Measurements from ENCODE around the gene TUBB3.
A peak's percentile ranks its signal among the peaks of the same experiment; 100 is the strongest.
"Not testable (repeated sequence)": the region's sequence is repeated elsewhere in the genome, so short reads cannot be mapped to it uniquely, and the experiment has no call there.

The TUBB3 gene

DNA sequence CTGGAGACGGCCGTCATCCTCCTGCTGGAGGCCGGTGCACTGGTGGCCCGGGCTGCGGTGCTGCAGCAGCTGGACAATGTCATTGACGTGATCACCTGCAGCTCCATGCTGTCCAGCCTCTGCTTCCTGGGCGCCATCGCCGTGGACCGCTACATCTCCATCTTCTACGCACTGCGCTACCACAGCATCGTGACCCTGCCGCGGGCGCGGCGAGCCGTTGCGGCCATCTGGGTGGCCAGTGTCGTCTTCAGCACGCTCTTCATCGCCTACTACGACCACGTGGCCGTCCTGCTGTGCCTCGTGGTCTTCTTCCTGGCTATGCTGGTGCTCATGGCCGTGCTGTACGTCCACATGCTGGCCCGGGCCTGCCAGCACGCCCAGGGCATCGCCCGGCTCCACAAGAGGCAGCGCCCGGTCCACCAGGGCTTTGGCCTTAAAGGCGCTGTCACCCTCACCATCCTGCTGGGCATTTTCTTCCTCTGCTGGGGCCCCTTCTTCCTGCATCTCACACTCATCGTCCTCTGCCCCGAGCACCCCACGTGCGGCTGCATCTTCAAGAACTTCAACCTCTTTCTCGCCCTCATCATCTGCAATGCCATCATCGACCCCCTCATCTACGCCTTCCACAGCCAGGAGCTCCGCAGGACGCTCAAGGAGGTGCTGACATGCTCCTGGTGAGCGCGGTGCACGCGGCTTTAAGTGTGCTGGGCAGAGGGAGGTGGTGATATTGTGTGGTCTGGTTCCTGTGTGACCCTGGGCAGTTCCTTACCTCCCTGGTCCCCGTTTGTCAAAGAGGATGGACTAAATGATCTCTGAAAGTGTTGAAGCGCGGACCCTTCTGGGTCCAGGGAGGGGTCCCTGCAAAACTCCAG, 3.4 kb upstream of the TUBB3 start:
- DNase-seq, result no peak

DNA sequence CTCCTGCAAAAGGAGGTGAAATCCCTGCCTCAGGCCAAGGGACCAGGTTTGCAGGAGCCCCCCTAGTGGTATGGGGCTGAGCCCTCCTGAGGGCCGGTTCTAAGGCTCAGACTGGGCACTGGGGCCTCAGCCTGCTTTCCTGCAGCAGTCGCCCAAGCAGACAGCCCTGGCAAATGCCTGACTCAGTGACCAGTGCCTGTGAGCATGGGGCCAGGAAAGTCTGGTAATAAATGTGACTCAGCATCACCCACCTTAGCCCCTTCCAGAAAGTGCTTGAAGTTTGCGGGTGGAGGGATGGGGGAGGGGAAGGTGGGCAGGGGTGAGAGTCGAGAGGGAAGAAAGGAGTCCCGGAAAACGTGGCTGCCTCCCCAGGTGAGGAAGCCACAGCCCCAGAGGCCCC, 2.4 kb upstream of the TUBB3 start:
- no peak for DNase-seq

DNA sequence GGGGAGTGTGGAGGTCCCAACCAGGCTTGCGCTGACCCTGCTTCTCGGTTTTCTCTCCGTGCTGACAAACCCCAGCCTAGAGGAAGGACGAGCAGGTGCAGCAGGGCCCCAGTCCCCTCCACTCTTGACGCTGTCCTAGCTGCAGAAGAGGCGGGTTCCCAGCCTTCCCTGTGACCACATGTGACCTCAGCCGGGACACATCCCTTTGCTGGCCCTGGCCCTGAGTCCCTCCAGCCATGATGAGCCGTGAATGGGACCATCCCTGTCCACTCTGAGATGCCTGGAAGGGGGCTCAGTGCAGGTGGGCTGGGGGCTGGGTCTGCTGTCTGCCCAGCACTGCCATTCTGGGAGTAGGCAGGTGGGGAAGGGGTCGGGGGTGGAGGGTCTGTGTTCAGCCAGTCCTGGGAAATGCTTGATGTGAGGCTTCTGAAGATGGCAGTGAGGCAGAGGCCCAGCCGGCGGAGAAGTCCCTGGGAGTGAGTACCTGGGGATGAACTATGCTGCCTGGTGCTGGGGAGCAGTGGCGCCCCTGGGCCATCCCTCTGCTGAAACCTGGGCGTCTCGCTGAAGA, 1.9 kb upstream of the TUBB3 start:
- DNase-seq, result no peak

DNA sequence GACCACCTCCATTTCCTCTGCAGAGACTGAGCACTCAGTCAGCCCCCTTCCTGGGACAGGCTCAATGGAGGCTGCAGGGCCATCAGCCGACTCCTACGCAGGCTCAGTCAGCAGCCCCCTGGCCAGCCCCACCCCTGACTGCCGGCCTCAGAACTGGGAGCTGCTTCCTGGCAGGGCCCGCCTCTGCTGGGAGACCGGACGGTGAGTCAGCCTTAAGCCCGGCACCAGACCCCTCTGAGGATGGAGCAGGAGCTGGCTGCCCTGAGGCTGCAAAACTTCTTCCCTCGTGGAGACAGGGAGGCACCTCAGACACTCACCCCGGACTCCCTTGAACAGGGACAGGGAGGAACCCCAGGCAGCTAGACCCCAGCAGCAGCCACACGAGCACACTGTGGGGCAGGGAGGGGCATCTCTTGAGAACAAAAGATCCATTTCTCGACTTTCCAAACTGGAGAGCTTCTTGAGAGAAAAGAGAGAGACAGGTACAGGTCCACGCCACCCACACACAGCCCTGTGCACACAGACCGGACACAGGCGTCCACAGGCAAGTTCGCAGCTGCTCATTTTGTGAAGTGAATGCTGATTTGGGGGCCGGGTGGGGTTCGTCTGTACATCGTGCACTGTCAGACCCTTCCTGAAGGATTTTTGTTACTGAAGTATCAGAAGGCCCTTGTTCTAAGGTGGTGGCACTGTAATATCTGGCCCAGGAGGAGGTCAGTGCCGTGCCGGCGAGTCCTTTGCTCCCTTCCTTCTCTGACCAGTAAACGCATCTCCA, 1.3 kb upstream of the TUBB3 start:
- DNase-seq, result peak; percentile 26

DNA sequence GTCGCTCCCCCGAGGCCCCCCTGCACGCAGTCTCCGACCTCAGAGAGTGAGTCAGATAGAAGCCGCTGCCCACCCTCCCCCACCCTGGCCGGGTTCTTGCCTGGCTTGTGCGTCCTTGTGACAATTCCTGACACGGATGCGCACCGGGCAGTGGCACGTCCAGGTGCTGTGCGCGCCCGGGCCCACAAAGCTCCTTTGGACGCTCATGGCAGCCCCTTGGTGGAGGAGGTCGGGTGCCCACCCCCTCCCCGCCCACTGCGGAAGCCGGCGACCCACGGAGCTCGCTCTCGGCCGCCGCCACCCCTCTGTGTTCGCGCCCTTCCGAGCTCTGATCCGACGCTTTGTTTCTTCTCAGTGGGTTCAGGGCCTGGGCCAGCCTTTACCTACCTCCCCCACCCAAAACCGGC, 662 bp upstream of the TUBB3 start:
- DNase-seq, result no peak

DNA sequence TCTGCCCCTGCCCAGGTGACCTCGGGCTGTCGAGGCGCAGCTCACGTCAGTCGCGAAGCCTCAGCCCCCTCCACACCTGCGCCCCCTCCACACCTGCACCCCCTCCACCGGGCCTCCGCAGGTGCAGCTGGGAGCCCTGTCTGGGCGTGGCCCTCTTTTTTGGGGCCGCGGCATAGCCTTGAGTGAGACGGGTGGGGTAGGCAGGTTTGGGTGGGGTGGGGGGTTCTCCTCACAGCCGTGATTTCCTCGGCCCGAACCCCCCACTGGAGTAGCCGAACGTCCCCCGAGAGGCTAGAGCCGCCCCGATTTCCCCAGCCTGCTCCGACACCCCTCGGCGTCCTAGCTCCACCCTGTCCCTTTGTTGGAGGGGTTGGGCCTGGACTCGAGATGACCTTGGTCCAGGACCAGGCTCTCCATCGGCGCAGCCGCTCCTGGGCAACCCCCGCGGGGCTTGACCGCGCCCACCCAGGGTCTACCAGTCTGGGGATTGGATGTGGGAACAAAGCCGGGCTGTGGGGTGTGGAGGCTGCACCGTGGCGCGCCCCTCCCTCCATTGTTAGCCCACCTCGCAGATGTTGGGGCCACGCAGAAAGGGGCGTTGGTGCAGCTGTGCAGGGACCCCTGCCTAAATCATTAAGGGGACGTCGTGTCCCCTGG, 626 bp downstream of the TUBB3 start:
- no peak for DNase-seq

DNA sequence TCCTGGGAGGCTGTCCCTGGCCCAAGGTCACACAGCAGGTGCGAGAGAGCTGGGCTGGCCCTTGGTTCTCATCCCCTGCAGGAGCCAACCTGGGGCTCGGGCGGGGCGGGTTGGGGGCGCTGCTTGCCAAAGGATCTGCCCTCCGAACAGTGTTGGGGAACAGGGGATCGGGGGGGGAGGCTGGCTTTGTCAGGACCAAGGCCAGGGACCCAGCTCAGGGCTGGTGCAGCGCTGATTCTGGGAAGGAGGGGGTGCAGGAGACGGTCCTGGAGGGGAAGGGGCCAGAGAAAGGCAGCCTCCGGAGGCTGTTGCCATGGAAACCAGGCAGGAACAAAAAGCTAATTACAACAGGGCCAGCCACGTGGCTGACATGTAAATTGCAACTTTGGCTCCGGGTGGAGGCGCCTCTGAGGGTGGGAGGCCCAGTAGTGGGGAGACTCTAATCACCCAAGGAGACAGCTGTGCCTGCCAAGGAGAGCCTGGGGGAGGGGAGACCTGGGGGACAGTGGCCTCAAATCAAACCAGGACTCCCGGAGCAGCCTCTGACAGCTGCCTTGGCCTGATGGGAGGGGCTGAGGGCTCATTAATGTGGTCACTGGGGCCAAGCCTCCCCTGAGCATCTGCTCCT, 1.3 kb downstream of the TUBB3 start:
- DNase-seq, result peak; percentile 34

DNA sequence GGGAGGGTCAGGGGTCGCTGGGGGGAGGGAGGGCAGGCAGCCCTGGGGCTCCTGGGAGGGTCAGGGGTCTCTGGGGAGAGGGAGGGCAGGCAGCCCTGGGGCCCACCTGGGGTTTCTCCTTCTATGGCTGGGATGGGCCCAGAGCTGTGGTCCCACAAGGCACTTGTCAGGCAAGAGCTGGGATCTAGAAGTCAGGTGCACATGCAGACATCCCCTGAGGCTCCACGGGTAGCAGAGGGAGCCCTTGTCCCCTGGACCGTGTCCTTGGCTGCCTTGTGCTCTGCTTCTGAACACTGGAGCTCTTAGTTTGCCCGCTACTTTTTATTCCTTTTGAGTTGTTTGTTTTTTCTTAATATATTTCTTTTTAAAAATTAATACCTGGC, 1.8 kb downstream of the TUBB3 start:
- DNase-seq, result no peak

DNA sequence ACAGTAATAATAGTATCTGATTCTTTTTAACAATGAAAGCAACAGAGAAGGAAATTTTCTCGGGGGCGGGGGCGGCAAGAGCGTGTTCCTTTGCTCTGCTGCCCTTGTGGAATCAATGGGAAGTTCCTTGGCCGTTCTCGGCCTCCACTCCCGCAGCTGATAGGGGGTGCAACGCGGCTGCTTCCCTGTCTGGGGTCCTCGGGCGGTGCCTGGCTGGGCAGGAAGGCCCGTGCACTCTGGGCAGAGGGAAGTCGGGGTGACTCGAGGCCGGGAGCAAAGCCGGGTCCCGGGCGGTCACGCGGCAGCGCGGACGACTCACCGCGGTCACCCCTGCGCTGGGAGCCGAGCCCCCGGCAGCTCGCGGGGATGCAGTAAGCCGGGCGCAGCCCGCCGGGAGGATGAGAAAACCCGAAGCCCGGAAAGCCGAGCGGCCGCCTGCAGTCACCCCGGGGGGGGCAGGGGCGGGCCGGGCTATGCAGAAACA, 2.5 kb downstream of the TUBB3 start:
- no peak for DNase-seq

DNA sequence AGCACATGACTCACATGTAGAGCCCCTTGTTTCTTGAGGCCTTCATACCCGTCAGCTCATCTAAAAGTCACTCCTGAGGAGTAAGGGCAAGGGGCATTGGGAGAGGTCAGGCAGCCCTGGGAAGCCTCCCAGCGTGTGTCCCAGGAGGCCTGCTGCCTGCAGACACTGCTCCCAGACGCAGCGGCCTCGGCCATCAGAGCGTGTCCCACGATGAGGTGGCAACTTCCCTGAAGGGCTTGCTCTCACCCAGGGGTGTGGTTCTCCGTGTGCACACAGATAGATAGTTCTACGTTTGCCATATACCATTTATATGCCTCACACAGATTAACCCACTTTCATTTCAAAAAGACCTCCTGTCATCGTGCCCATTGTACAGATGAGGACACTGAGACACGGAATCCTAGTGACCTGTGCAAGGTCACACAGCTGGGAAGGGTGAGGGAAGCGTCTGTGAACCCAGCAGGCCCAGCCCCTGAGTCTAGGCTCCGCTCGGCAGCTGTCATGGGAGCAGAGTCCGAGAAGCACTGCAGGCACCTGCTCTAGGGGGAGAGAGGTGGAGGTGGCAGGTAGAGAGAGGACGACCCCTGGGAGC, 8.3 kb downstream of the TUBB3 start:
- DNase-seq, result no peak

DNA sequence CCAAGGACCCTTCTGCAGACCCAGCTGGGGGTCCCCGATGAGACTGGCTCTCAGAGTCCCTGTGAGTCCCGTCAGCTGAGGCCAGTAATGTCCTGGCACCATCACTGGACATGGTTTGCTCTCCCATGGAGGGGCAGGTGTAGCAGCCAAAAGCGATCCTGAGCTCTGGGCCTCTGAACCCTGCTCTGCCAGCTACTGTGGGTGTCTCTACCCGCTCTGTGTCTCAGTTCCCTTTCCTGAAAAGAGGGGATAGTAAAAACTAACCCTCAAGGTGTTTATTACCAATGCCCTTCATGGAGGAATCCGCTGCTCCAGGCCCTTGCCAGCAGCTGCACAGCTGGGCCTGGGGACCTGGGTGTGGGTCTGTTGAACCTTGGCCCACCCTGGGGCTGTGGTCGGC, 8.8 kb downstream of the TUBB3 start:
- no peak for DNase-seq

DNA sequence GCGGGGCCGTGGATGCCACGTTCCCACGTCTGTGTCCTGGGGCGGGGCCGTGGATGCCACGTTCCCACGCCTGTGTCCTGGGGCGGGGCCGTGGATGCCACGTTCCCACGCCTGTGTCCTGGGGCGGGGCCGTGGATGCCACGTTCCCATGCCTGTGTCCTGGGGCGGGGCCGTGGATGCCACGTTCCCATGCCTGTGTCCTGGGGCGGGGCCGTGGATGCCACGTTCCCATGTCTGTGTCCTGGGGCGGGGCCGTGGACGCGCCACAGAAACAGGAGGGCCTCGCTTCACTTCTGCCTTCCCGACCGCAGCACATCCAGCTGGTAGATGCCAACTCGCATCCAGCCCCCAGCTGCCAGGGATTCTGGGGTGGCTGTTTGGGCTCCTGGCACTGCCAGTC, 10.9 kb downstream of the TUBB3 start:
- not testable (repeated sequence) for DNase-seq

DNA sequence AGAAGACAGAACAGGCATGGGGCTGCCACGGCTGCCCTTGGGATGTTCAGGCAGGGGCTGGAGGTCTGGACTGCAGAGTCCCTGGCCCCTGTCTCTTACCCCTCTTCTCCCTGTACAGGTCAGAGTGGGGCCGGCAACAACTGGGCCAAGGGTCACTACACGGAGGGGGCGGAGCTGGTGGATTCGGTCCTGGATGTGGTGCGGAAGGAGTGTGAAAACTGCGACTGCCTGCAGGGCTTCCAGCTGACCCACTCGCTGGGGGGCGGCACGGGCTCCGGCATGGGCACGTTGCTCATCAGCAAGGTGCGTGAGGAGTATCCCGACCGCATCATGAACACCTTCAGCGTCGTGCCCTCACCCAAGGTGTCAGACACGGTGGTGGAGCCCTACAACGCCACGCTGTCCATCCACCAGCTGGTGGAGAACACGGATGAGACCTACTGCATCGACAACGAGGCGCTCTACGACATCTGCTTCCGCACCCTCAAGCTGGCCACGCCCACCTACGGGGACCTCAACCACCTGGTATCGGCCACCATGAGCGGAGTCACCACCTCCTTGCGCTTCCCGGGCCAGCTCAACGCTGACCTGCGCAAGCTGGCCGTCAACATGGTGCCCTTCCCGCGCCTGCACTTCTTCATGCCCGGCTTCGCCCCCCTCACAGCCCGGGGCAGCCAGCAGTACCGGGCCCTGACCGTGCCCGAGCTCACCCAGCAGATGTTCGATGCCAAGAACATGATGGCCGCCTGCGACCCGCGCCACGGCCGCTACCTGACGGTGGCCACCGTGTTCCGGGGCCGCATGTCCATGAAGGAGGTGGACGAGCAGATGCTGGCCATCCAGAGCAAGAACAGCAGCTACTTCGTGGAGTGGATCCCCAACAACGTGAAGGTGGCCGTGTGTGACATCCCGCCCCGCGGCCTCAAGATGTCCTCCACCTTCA, 11.7 kb downstream of the TUBB3 start:
- no peak for DNase-seq

DNA sequence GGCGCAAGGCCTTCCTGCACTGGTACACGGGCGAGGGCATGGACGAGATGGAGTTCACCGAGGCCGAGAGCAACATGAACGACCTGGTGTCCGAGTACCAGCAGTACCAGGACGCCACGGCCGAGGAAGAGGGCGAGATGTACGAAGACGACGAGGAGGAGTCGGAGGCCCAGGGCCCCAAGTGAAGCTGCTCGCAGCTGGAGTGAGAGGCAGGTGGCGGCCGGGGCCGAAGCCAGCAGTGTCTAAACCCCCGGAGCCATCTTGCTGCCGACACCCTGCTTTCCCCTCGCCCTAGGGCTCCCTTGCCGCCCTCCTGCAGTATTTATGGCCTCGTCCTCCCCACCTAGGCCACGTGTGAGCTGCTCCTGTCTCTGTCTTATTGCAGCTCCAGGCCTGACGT, 12.5 kb downstream of the TUBB3 start:
- DNase-seq, result not testable (repeated sequence)

DNA sequence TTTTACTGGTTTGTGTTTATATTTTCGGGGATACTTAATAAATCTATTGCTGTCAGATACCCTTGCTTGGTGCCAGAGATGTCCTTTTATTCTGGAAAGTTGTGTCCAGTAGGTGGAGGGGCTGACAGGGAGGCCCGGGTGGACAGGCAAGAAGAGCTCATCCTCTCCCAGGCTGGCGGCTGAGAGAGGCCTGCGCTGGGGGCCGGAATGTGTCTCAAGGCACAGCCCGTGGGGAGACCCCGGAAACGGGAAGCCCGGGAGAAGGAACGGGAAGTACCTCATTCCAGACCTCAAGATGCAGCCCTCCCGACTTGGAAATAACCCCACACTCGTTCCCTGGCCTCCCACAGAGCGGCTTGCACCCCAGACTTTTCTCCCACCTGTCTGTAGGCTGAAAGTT, 12.9 kb downstream of the TUBB3 start:
- DNase-seq, result no peak

DNA sequence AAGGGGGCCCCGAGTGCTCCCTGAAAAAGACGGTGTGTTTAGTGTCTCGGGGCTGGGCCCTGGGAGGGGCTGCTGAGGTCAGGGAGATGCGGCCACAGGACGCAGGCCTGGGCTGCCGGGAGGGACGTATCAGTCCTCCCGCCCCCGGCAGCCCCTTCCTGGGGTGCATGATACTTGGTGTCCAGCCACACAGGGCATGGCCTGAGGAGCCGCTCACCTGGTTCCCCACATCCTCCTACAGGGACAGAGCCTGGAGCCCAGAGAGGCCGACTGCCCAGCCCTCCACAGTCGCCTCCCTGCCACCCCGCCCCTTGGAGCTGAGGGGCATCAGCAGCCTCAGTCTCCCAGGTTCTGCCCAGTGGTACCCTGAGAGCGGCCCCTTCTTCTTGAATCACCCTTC, 13.4 kb downstream of the TUBB3 start:
- no peak for DNase-seq

DNA sequence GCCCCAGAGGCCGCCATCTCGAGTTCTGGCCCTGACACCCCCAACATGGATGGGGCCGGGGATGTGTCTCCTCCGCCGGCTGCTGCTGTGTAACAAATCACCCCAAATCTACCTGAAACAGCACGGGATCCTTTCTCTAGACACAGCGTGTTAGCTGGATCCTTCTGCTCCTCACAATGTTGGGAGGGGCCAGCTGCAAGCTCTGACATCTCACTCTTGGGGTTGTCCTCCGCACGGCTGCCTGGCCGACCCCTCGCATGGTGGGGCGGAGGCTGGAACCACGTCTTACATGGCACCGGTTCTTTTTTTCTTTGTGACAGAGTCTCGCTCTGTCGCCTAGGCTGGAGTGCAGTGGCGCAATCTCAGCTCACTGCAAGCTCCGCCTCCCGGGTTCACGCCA, 13.8 kb downstream of the TUBB3 start:
- no peak for DNase-seq

DNA sequence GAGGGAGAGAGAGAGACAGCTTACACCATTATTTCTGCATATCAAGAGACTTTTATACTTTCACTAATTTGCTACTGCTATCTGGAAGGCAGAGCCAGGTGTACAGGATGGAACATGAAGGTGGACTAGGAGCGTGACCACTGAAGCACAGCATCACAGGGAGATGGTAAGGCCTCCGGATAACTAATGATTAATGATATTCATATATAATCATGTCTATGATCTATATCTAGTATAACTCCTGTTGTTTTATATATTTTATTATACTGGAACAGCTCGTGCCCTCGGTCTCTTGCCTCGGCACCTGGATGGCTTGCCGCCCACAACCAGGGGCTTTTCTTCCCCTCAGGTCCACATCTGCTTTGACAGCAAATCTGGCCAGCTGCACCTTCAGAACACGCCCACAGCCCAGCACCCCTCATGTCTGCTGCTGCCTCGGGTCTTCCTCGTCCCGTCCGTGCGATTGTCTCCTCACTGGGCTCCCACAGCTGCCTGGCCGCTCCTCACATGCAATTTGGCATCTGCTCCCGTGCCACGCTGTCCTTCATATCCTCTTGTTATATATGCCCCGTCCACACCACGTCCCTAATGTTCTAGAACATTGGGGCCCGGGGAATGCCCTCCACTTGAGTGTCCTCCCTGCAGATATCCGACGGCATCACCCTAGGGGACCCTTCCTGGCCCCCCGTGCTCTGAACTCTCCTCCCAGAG, 15.2 kb downstream of the TUBB3 start:
- no peak for DNase-seq

DNA sequence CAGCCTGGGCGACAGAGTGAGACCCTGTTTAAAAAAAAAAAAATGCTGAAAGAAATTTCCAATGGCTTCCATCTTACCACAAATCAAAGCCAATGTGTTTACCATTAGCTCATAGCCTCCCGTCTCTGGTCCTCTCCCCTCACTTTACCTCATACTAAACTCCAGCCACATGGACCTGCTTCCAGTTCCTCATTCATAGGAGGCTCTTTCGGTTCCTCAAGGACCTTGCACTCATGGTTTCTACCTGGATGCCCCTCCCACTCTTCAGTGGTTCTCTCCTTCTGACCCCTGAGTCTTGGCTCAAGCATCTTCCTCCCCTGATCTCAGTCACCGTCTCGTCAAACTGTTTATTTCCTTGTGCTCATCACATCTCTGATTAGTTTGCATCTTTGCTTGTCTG, 21.6 kb downstream of the TUBB3 start:
- no peak for DNase-seq

DNA sequence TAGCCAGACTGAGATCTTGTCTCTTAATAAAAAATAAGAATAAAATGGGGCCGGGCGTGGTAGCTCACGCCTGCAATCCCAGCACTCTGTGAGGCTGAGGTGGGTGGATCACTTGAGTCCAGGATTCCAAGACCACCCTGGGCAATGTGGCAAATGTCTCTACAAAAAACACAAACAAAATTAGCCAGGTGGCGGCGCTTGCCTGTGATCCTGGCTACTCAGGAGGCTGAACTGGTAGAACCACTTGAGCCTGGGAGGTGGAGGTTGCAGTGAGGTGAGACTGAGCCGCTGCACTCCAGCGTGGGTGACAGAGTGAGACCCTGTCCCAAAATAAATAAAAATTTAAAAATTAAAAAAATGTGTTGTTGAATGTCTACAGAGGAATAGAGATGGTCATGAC, 22.5 kb downstream of the TUBB3 start:
- no peak for DNase-seq

DNA sequence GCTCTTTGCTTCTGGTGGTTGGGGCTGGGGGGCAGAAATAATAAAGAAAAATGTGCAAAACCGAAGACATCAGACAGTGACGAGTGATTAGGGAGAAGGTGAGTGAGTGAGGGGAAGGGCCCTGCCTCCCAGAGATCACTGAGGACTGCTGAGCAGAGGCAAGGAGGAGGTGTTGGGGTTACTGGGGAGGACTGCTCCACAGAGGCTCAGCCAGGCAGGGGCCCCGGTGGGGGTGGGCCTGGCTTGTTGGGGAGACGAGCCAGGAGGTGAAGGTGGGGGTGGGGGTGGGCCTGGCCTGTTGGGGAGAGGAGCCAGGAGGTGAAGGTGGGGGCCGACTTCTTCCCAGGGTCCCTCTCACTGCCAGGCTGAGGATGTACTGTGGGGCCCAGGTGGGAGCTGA, 23.4 kb downstream of the TUBB3 start:
- DNase-seq, result no peak
